SK-N-SH (cell line): ENCODE results near the gene GABRB2. TPM values are rescaled to one million over a fixed set of nuclear protein-coding genes. Genes with fewer than 3 reads are reported as not detected.

Experiments used
- CTCF ChIA-PET: fragments of 300-600, 350-600 bp; formaldehyde crosslinking; extraction: SDS; loops from one replicate; lab custom pipeline; 2021; lab: Yijun Ruan, JAX
- POLR2A ChIA-PET: fragments of 350-600 bp; sonication (Branson Sonifier 250); formaldehyde crosslinking; extraction: SDS; loops from one replicate; lab custom pipeline; 2020; ENCODE audit warnings: antibody characterized with exemption, inconsistent platforms; lab: Yijun Ruan, JAX
- DNase-seq: peaks from one replicate; pipeline ENCODE4 v3.0.0; 2012
- H2AFZ ChIP-seq: fragments of 200-600 bp; sonication (generic); 2 replicates; pipeline ENCODE4 v1.8.1; 2016; ENCODE audit warnings: antibody characterized with exemption, mild to moderate bottlenecking, low read depth
- H3F3A ChIP-seq: fragments of 200-600 bp; sonication (generic); replicated peaks from 2 replicates; pipeline ENCODE3; 2016; ENCODE audit warnings: antibody characterized with exemption, mild to moderate bottlenecking; ENCODE audit not compliant: insufficient read depth
- H3K27ac ChIP-seq, 2 experiments: fragments of 200-500 bp in 1 of 2; fragments of 200-600 bp in 1 of 2; sonication (Bioruptor generic) in 1 of 2; sonication (generic), shearing (Covaris generic) in 1 of 2; 2 replicates each; pipeline versions ENCODE4 v1.5.1 to v1.6.1; 2014 to 2016; ENCODE audit warnings: low read depth in 2 of 2, inconsistent platforms in 1 of 2, low read length in 1 of 2, mild to moderate bottlenecking in 1 of 2, mixed read lengths in 1 of 2
- H3K27me3 ChIP-seq: fragments of 200-600 bp; sonication (generic), shearing (Covaris generic); 2 replicates; pipeline ENCODE4 v1.6.1; 2016; ENCODE audit warnings: mixed run types; ENCODE audit not compliant: insufficient read depth
- H3K36me3 ChIP-seq, 2 experiments: fragments of 200-500 bp in 1 of 2; fragments of 200-600 bp in 1 of 2; sonication (Bioruptor generic) in 1 of 2; sonication (generic) in 1 of 2; replicated peaks in 1 of 2; 2 replicates each; pipeline versions ENCODE3 to v1.5.1; 2014 to 2016; ENCODE audit warnings: low read length in 1 of 2, mild to moderate bottlenecking in 1 of 2; ENCODE audit not compliant: insufficient read depth in 2 of 2, control insufficient read depth in 1 of 2
- H3K4me1 ChIP-seq, 2 experiments: fragments of 200-500 bp in 1 of 2; fragments of 200-600 bp in 1 of 2; sonication (Bioruptor generic) in 1 of 2; sonication (generic), shearing (Covaris generic) in 1 of 2; 2 replicates each; pipeline versions ENCODE4 v1.5.1 to v1.6.1; 2014 to 2016; ENCODE audit warnings: low read depth in 1 of 2, low read length in 1 of 2, mixed run types in 1 of 2; ENCODE audit not compliant: insufficient read depth in 2 of 2, control insufficient read depth in 1 of 2
- H3K4me2 ChIP-seq: fragments of 200-600 bp; sonication (generic), shearing (Covaris generic); 2 replicates; pipeline ENCODE4 v1.6.1; 2017; ENCODE audit warnings: mixed run types
- H3K4me3 ChIP-seq, 2 experiments: fragments of 200-500 bp in 1 of 2; fragments of 200-600 bp in 1 of 2; sonication (Bioruptor generic) in 1 of 2; sonication (generic), shearing (Covaris generic) in 1 of 2; 2 replicates each; pipeline versions ENCODE4 v1.5.1 to v1.8.1; 2014 to 2016; ENCODE audit warnings: low read depth in 2 of 2, inconsistent platforms in 1 of 2, low read length in 1 of 2, mild to moderate bottlenecking in 1 of 2, mixed read lengths in 1 of 2, moderate library complexity in 1 of 2
- H3K79me2 ChIP-seq: fragments of 200-600 bp; sonication (generic); 2 replicates; pipeline ENCODE4 v1.8.1; 2017; ENCODE audit warnings: mild to moderate bottlenecking; ENCODE audit not compliant: insufficient read depth
- H3K9ac ChIP-seq: fragments of 200-600 bp; sonication (generic); 2 replicates; pipeline ENCODE4 v1.6.1; 2017; ENCODE audit warnings: mixed run types
- H3K9me2 ChIP-seq: fragments of 200-600 bp; sonication (generic); 2 replicates; pipeline ENCODE4 v1.6.1; 2017; ENCODE audit warnings: mixed run types
- H3K9me3 ChIP-seq: fragments of 200-600 bp; sonication (generic); 2 replicates; pipeline ENCODE4 v1.6.1; 2017; ENCODE audit warnings: mixed run types, mild to moderate bottlenecking, moderate library complexity
- H4K20me1 ChIP-seq: fragments of 200-600 bp; sonication (generic); 2 replicates; pipeline ENCODE4 v1.6.1; 2017; ENCODE audit warnings: mild to moderate bottlenecking, mixed run types; ENCODE audit not compliant: insufficient read depth
- CHD2 ChIP-seq: fragments of 150-350 bp; IDR thresholded peaks from 2 replicates; pipeline ENCODE4 v1.6.1; 2018; ENCODE audit warnings: low read length; ENCODE audit not compliant: partially characterized antibody
- EP300 ChIP-seq, 2 experiments: IDR thresholded peaks; 2 replicates each; pipeline versions ENCODE4 v1.4.0 to v1.6.1; 2012; ENCODE audit warnings: borderline replicate concordance in 1 of 2, low read depth in 1 of 2, low read length in 1 of 2
- EZH2phosphoT487 ChIP-seq: fragments of 200-600 bp; sonication (generic); IDR thresholded peaks from 2 replicates; pipeline ENCODE4 v1.6.1; 2017; ENCODE audit warnings: low read depth, mixed run types, mild to moderate bottlenecking, antibody characterized with exemption, moderate library complexity, borderline replicate concordance
- FOSL2 ChIP-seq: IDR thresholded peaks from 2 replicates; pipeline ENCODE4 v1.4.0; 2012; ENCODE audit warnings: low read depth, mild to moderate bottlenecking, moderate library complexity, borderline replicate concordance
- FOXJ3 ChIP-seq: sonication (generic); formaldehyde crosslinking; IDR thresholded peaks from 2 replicates; pipeline ENCODE4 v1.5.1; 2020; ENCODE audit warnings: mild to moderate bottlenecking, missing genetic modification reagents
- GABPA ChIP-seq: IDR thresholded peaks from 2 replicates; pipeline ENCODE4 v1.4.0; 2012; ENCODE audit warnings: low read depth, mild to moderate bottlenecking
- GATA2 ChIP-seq: sonication (generic); formaldehyde crosslinking; IDR thresholded peaks from 2 replicates; pipeline ENCODE4 v1.5.0; 2020; ENCODE audit warnings: mild to moderate bottlenecking, missing genetic modification reagents
- NRF1 ChIP-seq: IDR thresholded peaks from 2 replicates; pipeline ENCODE4 v1.6.1; 2012; ENCODE audit warnings: low read depth, mild to moderate bottlenecking, low read length
- PBX3 ChIP-seq: IDR thresholded peaks from 2 replicates; pipeline ENCODE4; 2012
- POLR2AphosphoS5 ChIP-seq: IDR thresholded peaks from 2 replicates; pipeline ENCODE4 v1.6.1; 2012; ENCODE audit warnings: low read depth, low read length
- RAD21 ChIP-seq: IDR thresholded peaks from 2 replicates; pipeline ENCODE4 v1.6.1; 2012; ENCODE audit warnings: mild to moderate bottlenecking, low read length
- RCOR1 ChIP-seq: fragments of 150-350 bp; IDR thresholded peaks from 2 replicates; pipeline ENCODE4 v1.6.1; 2017; ENCODE audit warnings: antibody characterized with exemption, low read length
- RXRA ChIP-seq: IDR thresholded peaks from 2 replicates; pipeline ENCODE4 v1.4.0; 2012; ENCODE audit warnings: low read depth, mild to moderate bottlenecking, borderline replicate concordance
- TAF1 ChIP-seq: IDR thresholded peaks from 2 replicates; pipeline ENCODE4 v1.6.1; 2012; ENCODE audit warnings: low read depth, mild to moderate bottlenecking, low read length, moderate library complexity, borderline replicate concordance
- TCF12 ChIP-seq: IDR thresholded peaks from 2 replicates; pipeline ENCODE4 v1.4.0; 2012
- WGBS: methylation state at CpG from one replicate; pipeline ENCODE4 v1.1.6; 2017; ENCODE audit warnings: low lambda C conversion rate; 5-methylcytosine and 5-hydroxymethylcytosine counted together
- polyA plus RNA-seq, 3 experiments: library from polyadenylated mRNA; depleted of rRNA; stranded (reverse); fragments of >200 nt; gene quantifications; 2 replicates each; pipeline ENCODE4 v1.2.3, GENCODE V29; 2012
- TF ChIP-seq, protein P1 (sequence below): IDR thresholded peaks from 2 replicates; pipeline ENCODE4 v1.4.0; 2012; ENCODE audit warnings: low read depth
- TF ChIP-seq, protein P2 (sequence below): fragments of 150-350 bp; IDR thresholded peaks from 2 replicates; pipeline ENCODE4 v1.6.1; 2016; ENCODE audit warnings: mild to moderate bottlenecking, low read depth, low read length
- TF ChIP-seq, protein P3 (sequence below): fragments of 200-600 bp; sonication (generic); IDR thresholded peaks from 2 replicates; pipeline ENCODE4 v1.6.1; 2017; ENCODE audit warnings: antibody characterized with exemption, mild to moderate bottlenecking, moderate library complexity

GABRB2 gene
- polyA plus RNA-seq, 1 of the 3 experiments (the other 2 are of a cell fraction): not detected

GRCh38 chr5:161391016-161391415 lies 155.5 kb downstream of the GABRB2 start:
- Histone ChIP-seq H3K36me3 (no peaks in the 10 kb centered on the region), H2AFZ (no peak overlapping the region), H3K79me2 (no peaks in the 10 kb centered on the region), H3K27me3 (no peaks in the 10 kb centered on the region), H3K4me1 (no peaks in the 10 kb centered on the region), H3K27ac (no peak overlapping the region), H3K4me2 (no peak overlapping the region), H4K20me1 (no peaks in the 10 kb centered on the region), H3F3A (no peaks in the 10 kb centered on the region), H3K9me2 (no peaks in the 10 kb centered on the region), H3K9ac (no peak overlapping the region), H3K4me3 (no peak overlapping the region), H3K9me3 (no peaks in the 10 kb centered on the region)
- POLR2A ChIA-PET: no interaction called here
- TF ChIP-seq FOSL2 (no peak), FOXJ3 (CRISPR knock-in tag) (no peak), RCOR1 (no peak), NRF1 (no peak), RXRA (no peak), POLR2AphosphoS5 (no peak), CHD2 (no peak)
- TF ChIP-seq, protein P1, sequence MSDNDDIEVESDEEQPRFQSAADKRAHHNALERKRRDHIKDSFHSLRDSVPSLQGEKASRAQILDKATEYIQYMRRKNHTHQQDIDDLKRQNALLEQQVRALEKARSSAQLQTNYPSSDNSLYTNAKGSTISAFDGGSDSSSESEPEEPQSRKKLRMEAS: no peak
- 0% methylated on average over 1 of the region's 1 CpG for WGBS
- DNase-seq: no peak
- CTCF ChIA-PET: no interaction called here

- Histone ChIP-seq H3K4me1 (no peaks in the 10 kb centered on the region), H2AFZ (no peak overlapping the region), H3K27ac (no peak overlapping the region), H3K9me3 (no peaks in the 10 kb centered on the region), H3K4me2 (no peak overlapping the region), H3F3A (no peaks in the 10 kb centered on the region), H3K4me3 (no peak overlapping the region), H3K27me3 (no peaks in the 10 kb centered on the region), H4K20me1 (no peaks in the 10 kb centered on the region), H3K9ac (no peak overlapping the region), H3K79me2 (no peaks in the 10 kb centered on the region), H3K9me2 (no peaks in the 10 kb centered on the region), H3K36me3 (no peaks in the 10 kb centered on the region)
- DNase-seq: no peak
- no peak for TF ChIP-seq EZH2phosphoT487
- no peak for TF ChIP-seq TCF12
- TF ChIP-seq EP300 (IDR thresholded peaks at IDR 0.05; ENCODE audit: borderline replicate concordance in 1 of 2, low read depth in 1 of 2, low read length in 1 of 2): no peak
- TF ChIP-seq RAD21: no peak
- no peak for TF ChIP-seq CHD2
- TF ChIP-seq, protein P1: no peak
- TF ChIP-seq, protein P2, sequence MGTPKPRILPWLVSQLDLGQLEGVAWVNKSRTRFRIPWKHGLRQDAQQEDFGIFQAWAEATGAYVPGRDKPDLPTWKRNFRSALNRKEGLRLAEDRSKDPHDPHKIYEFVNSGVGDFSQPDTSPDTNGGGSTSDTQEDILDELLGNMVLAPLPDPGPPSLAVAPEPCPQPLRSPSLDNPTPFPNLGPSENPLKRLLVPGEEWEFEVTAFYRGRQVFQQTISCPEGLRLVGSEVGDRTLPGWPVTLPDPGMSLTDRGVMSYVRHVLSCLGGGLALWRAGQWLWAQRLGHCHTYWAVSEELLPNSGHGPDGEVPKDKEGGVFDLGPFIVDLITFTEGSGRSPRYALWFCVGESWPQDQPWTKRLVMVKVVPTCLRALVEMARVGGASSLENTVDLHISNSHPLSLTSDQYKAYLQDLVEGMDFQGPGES: no peak
- TF ChIP-seq FOSL2: no peak
- TF ChIP-seq GABPA: no peak
- no peak for TF ChIP-seq GATA2
- TF ChIP-seq, protein P3, sequence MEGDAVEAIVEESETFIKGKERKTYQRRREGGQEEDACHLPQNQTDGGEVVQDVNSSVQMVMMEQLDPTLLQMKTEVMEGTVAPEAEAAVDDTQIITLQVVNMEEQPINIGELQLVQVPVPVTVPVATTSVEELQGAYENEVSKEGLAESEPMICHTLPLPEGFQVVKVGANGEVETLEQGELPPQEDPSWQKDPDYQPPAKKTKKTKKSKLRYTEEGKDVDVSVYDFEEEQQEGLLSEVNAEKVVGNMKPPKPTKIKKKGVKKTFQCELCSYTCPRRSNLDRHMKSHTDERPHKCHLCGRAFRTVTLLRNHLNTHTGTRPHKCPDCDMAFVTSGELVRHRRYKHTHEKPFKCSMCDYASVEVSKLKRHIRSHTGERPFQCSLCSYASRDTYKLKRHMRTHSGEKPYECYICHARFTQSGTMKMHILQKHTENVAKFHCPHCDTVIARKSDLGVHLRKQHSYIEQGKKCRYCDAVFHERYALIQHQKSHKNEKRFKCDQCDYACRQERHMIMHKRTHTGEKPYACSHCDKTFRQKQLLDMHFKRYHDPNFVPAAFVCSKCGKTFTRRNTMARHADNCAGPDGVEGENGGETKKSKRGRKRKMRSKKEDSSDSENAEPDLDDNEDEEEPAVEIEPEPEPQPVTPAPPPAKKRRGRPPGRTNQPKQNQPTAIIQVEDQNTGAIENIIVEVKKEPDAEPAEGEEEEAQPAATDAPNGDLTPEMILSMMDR: no peak
- no peak for TF ChIP-seq PBX3
- no peak for TF ChIP-seq TAF1
- no peak for TF ChIP-seq RXRA
- WGBS: 7% methylated on average over 2 of the region's 2 CpGs
- CTCF ChIA-PET: no interaction called here
- POLR2A ChIA-PET: no interaction called here
These were observed 159.4 kb downstream of the GABRB2 start for GRCh38 chr5:161387121-161387520.
